SK-N-SH treated with all-trans-retinoic acid at 6 μM for 48 hours (cell line): ENCODE measurements around the gene DCST2.

Experiments
- OSR1 ChIP-seq: fragments of 250-450 bp; sonication (Bioruptor Pico); IDR thresholded peaks from 2 replicates; pipeline ENCODE4 v1.8.0; 2022; ENCODE audit warnings: moderate library complexity, mild to moderate bottlenecking, inconsistent platforms
- SNAI2 ChIP-seq: fragments of 250-450 bp; sonication (Bioruptor Pico); IDR thresholded peaks from 2 replicates; pipeline ENCODE4 v1.5.0; 2020; ENCODE audit warnings: mild to moderate bottlenecking, moderate library complexity
- TCF4 ChIP-seq: fragments of 250-450 bp; sonication (Bioruptor Pico); IDR thresholded peaks from 2 replicates; pipeline ENCODE4 v1.8.0; 2021; ENCODE audit warnings: mild to moderate bottlenecking, moderate library complexity, borderline replicate concordance
- ZC3H10 ChIP-seq: fragments of 250-450 bp; sonication (Bioruptor Pico); IDR thresholded peaks from 2 replicates; pipeline ENCODE4 v1.5.1; 2021; ENCODE audit warnings: mild to moderate bottlenecking, moderate library complexity
- ZFP3 ChIP-seq: fragments of 250-450 bp; sonication (Bioruptor Pico); IDR thresholded peaks from 2 replicates; pipeline ENCODE4 v1.5.0; 2020; ENCODE audit warnings: mild to moderate bottlenecking, moderate library complexity
- ZNF8 ChIP-seq: fragments of 450-650 bp; formaldehyde crosslinking; IDR thresholded peaks from 2 replicates; pipeline ENCODE4 v1.5.0; 2020; ENCODE audit warnings: mild to moderate bottlenecking, moderate library complexity
- TF ChIP-seq, protein P1 (sequence below): fragments of 250-450 bp; sonication (Bioruptor Pico); IDR thresholded peaks from 2 replicates; pipeline ENCODE4 v1.8.0; 2020; ENCODE audit warnings: mild to moderate bottlenecking, moderate library complexity, borderline replicate concordance
- TF ChIP-seq, protein P2 (sequence below): fragments of 250-450 bp; sonication (Bioruptor Pico); IDR thresholded peaks from 2 replicates; pipeline ENCODE4 v1.5.0; 2020; ENCODE audit warnings: mild to moderate bottlenecking, moderate library complexity
- TF ChIP-seq, protein P3 (sequence below): fragments of 250-450 bp; sonication (Bioruptor Pico); IDR thresholded peaks from 2 replicates; pipeline ENCODE4 v1.5.1; 2020; ENCODE audit warnings: low read depth, mild to moderate bottlenecking, moderate library complexity
- TF ChIP-seq, protein P4 (sequence below): fragments of 250-450 bp; sonication (Bioruptor Pico); IDR thresholded peaks from 2 replicates; pipeline ENCODE4 v1.8.0; 2021; ENCODE audit warnings: low read depth, mild to moderate bottlenecking, moderate library complexity, borderline replicate concordance

DNA sequence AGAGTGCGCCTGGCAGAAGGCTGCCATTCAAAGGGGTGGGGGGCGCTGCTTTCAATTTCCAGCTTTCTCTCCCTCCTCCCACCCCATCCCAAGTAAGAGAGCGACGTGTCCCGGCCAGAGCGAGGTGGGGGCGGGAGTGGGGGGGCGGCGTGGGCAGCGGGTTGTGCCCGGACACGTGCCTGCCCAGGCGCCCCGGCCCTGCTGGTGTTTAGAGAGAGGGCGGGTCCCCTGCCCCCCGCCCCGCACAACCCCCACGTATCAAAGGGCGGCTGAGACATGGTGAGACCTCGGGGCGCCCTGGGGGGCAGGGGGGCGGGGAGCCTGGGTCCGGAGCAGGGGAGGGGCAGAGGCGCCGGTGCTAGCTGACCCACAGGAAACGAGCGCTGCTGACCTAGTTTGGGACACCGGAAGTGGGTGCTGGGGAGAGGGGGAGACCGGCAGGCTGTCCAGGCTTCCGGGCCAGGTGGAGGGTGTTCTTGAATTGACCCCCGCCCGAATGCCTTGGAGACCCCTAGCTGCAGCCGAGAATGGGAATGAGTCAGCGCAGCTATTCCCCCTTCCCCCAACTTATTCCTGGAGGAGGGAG is 29.7 kb downstream of the DCST2 start:
- TF ChIP-seq, protein P1, sequence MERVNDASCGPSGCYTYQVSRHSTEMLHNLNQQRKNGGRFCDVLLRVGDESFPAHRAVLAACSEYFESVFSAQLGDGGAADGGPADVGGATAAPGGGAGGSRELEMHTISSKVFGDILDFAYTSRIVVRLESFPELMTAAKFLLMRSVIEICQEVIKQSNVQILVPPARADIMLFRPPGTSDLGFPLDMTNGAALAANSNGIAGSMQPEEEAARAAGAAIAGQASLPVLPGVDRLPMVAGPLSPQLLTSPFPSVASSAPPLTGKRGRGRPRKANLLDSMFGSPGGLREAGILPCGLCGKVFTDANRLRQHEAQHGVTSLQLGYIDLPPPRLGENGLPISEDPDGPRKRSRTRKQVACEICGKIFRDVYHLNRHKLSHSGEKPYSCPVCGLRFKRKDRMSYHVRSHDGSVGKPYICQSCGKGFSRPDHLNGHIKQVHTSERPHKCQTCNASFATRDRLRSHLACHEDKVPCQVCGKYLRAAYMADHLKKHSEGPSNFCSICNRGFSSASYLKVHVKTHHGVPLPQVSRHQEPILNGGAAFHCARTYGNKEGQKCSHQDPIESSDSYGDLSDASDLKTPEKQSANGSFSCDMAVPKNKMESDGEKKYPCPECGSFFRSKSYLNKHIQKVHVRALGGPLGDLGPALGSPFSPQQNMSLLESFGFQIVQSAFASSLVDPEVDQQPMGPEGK, result no peak
- TF ChIP-seq TCF4 (CRISPR knock-in tag), result no peak
- TF ChIP-seq ZFP3 (CRISPR knock-in tag), result no peak
- TF ChIP-seq, protein P2, sequence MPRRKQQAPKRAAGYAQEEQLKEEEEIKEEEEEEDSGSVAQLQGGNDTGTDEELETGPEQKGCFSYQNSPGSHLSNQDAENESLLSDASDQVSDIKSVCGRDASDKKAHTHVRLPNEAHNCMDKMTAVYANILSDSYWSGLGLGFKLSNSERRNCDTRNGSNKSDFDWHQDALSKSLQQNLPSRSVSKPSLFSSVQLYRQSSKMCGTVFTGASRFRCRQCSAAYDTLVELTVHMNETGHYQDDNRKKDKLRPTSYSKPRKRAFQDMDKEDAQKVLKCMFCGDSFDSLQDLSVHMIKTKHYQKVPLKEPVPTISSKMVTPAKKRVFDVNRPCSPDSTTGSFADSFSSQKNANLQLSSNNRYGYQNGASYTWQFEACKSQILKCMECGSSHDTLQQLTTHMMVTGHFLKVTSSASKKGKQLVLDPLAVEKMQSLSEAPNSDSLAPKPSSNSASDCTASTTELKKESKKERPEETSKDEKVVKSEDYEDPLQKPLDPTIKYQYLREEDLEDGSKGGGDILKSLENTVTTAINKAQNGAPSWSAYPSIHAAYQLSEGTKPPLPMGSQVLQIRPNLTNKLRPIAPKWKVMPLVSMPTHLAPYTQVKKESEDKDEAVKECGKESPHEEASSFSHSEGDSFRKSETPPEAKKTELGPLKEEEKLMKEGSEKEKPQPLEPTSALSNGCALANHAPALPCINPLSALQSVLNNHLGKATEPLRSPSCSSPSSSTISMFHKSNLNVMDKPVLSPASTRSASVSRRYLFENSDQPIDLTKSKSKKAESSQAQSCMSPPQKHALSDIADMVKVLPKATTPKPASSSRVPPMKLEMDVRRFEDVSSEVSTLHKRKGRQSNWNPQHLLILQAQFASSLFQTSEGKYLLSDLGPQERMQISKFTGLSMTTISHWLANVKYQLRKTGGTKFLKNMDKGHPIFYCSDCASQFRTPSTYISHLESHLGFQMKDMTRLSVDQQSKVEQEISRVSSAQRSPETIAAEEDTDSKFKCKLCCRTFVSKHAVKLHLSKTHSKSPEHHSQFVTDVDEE (CRISPR knock-in tag), result no peak
- no peak for TF ChIP-seq ZC3H10 (CRISPR knock-in tag)
- no peak for TF ChIP-seq OSR1
- TF ChIP-seq ZNF8 (CRISPR knock-in tag), result no peak
- no peak for TF ChIP-seq SNAI2
- TF ChIP-seq, protein P3, sequence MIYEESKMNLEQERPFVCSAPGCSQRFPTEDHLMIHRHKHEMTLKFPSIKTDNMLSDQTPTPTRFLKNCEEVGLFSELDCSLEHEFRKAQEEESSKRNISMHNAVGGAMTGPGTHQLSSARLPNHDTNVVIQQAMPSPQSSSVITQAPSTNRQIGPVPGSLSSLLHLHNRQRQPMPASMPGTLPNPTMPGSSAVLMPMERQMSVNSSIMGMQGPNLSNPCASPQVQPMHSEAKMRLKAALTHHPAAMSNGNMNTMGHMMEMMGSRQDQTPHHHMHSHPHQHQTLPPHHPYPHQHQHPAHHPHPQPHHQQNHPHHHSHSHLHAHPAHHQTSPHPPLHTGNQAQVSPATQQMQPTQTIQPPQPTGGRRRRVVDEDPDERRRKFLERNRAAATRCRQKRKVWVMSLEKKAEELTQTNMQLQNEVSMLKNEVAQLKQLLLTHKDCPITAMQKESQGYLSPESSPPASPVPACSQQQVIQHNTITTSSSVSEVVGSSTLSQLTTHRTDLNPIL (CRISPR knock-in tag), result no peak
- TF ChIP-seq, protein P4, sequence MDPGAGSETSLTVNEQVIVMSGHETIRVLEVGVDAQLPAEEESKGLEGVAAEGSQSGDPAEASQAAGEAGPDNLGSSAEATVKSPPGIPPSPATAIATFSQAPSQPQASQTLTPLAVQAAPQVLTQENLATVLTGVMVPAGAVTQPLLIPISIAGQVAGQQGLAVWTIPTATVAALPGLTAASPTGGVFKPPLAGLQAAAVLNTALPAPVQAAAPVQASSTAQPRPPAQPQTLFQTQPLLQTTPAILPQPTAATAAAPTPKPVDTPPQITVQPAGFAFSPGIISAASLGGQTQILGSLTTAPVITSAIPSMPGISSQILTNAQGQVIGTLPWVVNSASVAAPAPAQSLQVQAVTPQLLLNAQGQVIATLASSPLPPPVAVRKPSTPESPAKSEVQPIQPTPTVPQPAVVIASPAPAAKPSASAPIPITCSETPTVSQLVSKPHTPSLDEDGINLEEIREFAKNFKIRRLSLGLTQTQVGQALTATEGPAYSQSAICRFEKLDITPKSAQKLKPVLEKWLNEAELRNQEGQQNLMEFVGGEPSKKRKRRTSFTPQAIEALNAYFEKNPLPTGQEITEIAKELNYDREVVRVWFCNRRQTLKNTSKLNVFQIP, result no peak
